Activated naive CD8-positive, alpha-beta T cell treated with anti-CD3 and anti-CD28 coated beads, Interleukin-2, amount 50 U/mL, for 24 hours (primary cell): Measurements from ENCODE around the gene AP3S1.
"Not testable (repeated sequence)": the region's sequence is repeated elsewhere in the genome, so short reads cannot be mapped to it uniquely, and the experiment has no call there.

Experiments
- ATAC-seq: fragments of 150-1000 bp; cut with Tn5 transposase; one replicate; pipeline ENCODE4 v1.10.0; 2021
- DNase-seq: peaks from one replicate; pipeline ENCODE4 v3.0.0; 2021
- H3K27ac Mint-ChIP-seq: one replicate; pipeline ENCODE4 v1.8.0; 2021; ENCODE audit warnings: mild to moderate bottlenecking, mixed read lengths
- H3K27me3 Mint-ChIP-seq: one replicate; pipeline ENCODE4 v1.8.0; 2021; ENCODE audit warnings: mixed read lengths
- H3K36me3 Mint-ChIP-seq: one replicate; pipeline ENCODE4 v1.8.0; 2021; ENCODE audit warnings: low read depth, mixed read lengths
- H3K4me1 Mint-ChIP-seq: one replicate; pipeline ENCODE4 v1.8.0; 2021; ENCODE audit warnings: mixed read lengths
- H3K4me3 Mint-ChIP-seq: one replicate; pipeline ENCODE4 v1.8.0; 2021; ENCODE audit warnings: mild to moderate bottlenecking, moderate library complexity, mixed read lengths
- H3K9me3 Mint-ChIP-seq: one replicate; pipeline ENCODE4 v1.8.0; 2021; ENCODE audit warnings: mixed read lengths

Gene AP3S1

GRCh38 chr5:115872447-115872846 lies 30.7 kb downstream of the AP3S1 start:
- DNase-seq (no peak), ATAC-seq (no peak)
- Mint-ChIP-seq H3K27me3 (no peaks in the 10 kb centered on the region), H3K27ac (no peak overlapping the region), H3K9me3 (peaks cover 7% of the 10 kb centered on the region), H3K36me3 (peaks cover 43% of the 10 kb centered on the region), H3K4me1 (peaks cover 3% of the 10 kb centered on the region), H3K4me3 (no peak overlapping the region)

DNA sequence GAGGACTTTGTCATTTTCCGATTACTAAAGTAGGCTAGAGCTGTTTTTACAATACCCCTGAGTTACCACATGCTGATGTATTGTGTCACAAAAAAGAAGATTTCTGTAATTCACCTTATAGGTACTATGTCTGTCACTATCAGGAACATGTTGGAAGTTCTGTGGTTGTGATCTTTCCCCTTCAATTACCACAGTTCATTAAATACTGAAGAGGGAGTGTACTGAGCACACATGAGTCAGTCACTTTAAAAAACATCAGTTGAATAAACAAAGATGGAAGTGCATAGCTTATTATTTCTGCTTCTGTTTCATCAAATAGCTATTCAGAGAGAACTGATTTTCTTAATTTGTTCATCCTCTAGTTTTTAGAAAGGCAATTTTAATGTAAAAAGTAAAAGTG lies 31.7 kb downstream of the AP3S1 start:
- peaks cover 52% of the 10 kb centered on the region for H3K36me3 Mint-ChIP-seq
- H3K4me3 Mint-ChIP-seq: no peak overlapping the region
- H3K27ac Mint-ChIP-seq: no peak overlapping the region

GRCh38 chr5:115875447-115875846 lies 33.7 kb downstream of the AP3S1 start:
- Mint-ChIP-seq H3K4me3 (no peak overlapping the region), H3K27ac (no peak overlapping the region), H3K4me1 (no peaks in the 10 kb centered on the region), H3K27me3 (no peaks in the 10 kb centered on the region), H3K9me3 (peaks cover 10% of the 10 kb centered on the region), H3K36me3 (peaks cover 59% of the 10 kb centered on the region)
- DNase-seq (no peak), ATAC-seq (no peak)

More for the DNA sequence above, 31.7 kb downstream of the AP3S1 start:
- DNase-seq (no peak), ATAC-seq (no peak)
- Mint-ChIP-seq H3K4me1 (no peaks in the 10 kb centered on the region), H3K9me3 (peaks cover 10% of the 10 kb centered on the region), H3K27me3 (no peaks in the 10 kb centered on the region)

GRCh38 chr5:115877342-115877741 lies 35.6 kb downstream of the AP3S1 start:
- not testable (repeated sequence) for H3K4me1 Mint-ChIP-seq, H3K9me3 Mint-ChIP-seq, H3K27me3 Mint-ChIP-seq, ATAC-seq, H3K4me3 Mint-ChIP-seq, DNase-seq, H3K27ac Mint-ChIP-seq
- H3K36me3 Mint-ChIP-seq: peaks cover 63% of the 10 kb centered on the region

DNA sequence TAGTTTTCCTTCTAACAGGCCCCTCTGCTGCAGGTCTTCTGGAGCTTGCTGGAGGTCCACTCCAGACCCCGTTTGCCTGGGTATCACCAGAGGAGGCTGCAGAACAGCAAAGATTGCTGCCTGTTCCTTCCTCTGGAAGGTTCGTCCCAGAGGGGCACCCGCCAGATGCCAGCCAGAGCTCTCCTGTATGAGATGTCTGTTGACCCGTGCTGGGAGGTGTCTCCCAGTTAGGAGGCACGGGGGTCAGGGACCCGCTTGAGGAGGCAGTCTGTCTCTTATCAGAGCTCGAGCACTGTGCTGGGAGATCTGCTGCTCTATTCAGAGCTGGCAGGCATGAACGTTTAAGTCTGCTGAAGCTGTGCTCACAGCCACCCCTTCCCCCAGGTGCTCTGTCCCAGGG lies 40.7 kb downstream of the AP3S1 start:
- H3K36me3 Mint-ChIP-seq: peaks cover 41% of the 10 kb centered on the region
- H3K4me3 Mint-ChIP-seq, ATAC-seq, H3K9me3 Mint-ChIP-seq, H3K4me1 Mint-ChIP-seq, H3K27ac Mint-ChIP-seq, DNase-seq, H3K27me3 Mint-ChIP-seq: not testable (repeated sequence)

GRCh38 chr5:115884704-115885103 lies 43.0 kb downstream of the AP3S1 start:
- no peak overlapping the region for H3K4me3 Mint-ChIP-seq
- no peaks in the 10 kb centered on the region for H3K9me3 Mint-ChIP-seq
- H3K36me3 Mint-ChIP-seq: peaks cover 27% of the 10 kb centered on the region
- no peak for DNase-seq
- no peaks in the 10 kb centered on the region for H3K4me1 Mint-ChIP-seq
- no peak for ATAC-seq
- no peak overlapping the region for H3K27ac Mint-ChIP-seq
- H3K27me3 Mint-ChIP-seq: no peaks in the 10 kb centered on the region

- H3K4me3 Mint-ChIP-seq, H3K27me3 Mint-ChIP-seq: not testable (repeated sequence)
Observed at GRCh38 chr5:115885208-115885607, 43.5 kb downstream of the AP3S1 start.

DNA sequence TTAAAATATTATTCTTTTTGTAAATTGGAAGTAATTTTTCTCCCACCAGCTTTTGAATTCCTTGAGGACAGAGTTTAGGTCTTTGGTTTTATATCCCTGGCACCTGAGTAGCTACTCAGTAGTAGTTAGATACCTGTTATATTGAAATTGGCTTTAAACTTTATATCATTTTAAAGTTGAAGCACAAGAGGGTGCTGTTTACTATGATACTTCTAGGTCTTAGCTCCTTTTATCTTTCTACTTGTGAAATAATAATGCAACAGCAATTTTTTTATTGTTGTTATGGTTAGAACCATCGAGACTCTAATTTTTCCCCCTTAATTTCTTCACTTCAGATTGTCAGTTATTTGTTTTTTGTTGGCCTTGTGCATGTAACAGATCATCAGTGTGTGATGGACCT lies 46.3 kb downstream of the AP3S1 start:
- ATAC-seq: no peak
- no peak for DNase-seq
- H3K4me3 Mint-ChIP-seq: no peak overlapping the region
- peaks cover 3% of the 10 kb centered on the region for H3K36me3 Mint-ChIP-seq
- no peaks in the 10 kb centered on the region for H3K4me1 Mint-ChIP-seq
- no peak overlapping the region for H3K27ac Mint-ChIP-seq
- no peaks in the 10 kb centered on the region for H3K9me3 Mint-ChIP-seq
- H3K27me3 Mint-ChIP-seq: no peaks in the 10 kb centered on the region

More at GRCh38 chr5:115885208-115885607, 43.5 kb downstream of the AP3S1 start:
- H3K4me1 Mint-ChIP-seq, ATAC-seq, H3K9me3 Mint-ChIP-seq, DNase-seq, H3K27ac Mint-ChIP-seq: not testable (repeated sequence)
- H3K36me3 Mint-ChIP-seq: peaks cover 25% of the 10 kb centered on the region

DNA sequence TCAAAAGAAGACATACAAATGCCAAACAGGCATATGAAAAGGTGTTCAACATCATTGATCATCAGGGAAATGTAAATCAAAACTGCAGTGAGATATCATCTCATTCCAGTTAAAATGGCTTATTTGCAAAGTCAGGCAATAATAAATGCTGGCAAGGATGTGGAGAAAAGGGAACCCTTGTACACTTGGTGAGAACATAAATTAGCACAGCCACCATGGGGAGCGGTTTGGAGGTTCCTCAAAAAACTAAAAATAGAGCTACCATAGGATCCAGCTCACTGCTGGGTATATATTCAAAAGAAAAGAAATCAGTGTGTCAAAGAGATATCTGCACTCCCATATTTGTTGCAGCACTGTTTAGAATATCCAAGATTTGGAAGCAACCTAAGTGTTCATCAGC lies 50.3 kb downstream of the AP3S1 start:
- DNase-seq: no peak
- Mint-ChIP-seq H3K27ac (no peak overlapping the region), H3K27me3 (no peaks in the 10 kb centered on the region), H3K36me3 (peaks cover 13% of the 10 kb centered on the region), H3K4me1 (no peaks in the 10 kb centered on the region), H3K4me3 (no peak overlapping the region), H3K9me3 (no peaks in the 10 kb centered on the region)
- no peak for ATAC-seq

GRCh38 chr5:115894342-115894741 lies 52.6 kb downstream of the AP3S1 start:
- Mint-ChIP-seq H3K4me3 (no peak overlapping the region), H3K36me3 (peaks cover 28% of the 10 kb centered on the region)

GRCh38 chr5:115895821-115896220 lies 54.1 kb downstream of the AP3S1 start:
- no peak overlapping the region for H3K27ac Mint-ChIP-seq
- no peaks in the 10 kb centered on the region for H3K9me3 Mint-ChIP-seq
- H3K36me3 Mint-ChIP-seq: peaks cover 28% of the 10 kb centered on the region
- no peak overlapping the region for H3K4me3 Mint-ChIP-seq
- no peaks in the 10 kb centered on the region for H3K27me3 Mint-ChIP-seq
- DNase-seq (no peak), ATAC-seq (no peak)
- no peaks in the 10 kb centered on the region for H3K4me1 Mint-ChIP-seq

More at GRCh38 chr5:115894342-115894741, 52.6 kb downstream of the AP3S1 start:
- H3K4me1 Mint-ChIP-seq: no peaks in the 10 kb centered on the region
- no peaks in the 10 kb centered on the region for H3K27me3 Mint-ChIP-seq
- DNase-seq: no peak
- ATAC-seq: no peak
- H3K9me3 Mint-ChIP-seq: no peaks in the 10 kb centered on the region
- no peak overlapping the region for H3K27ac Mint-ChIP-seq

- DNase-seq: no peak
- H3K27me3 Mint-ChIP-seq: no peaks in the 10 kb centered on the region
- no peaks in the 10 kb centered on the region for H3K9me3 Mint-ChIP-seq
- no peak overlapping the region for H3K4me3 Mint-ChIP-seq
- ATAC-seq: no peak
- peaks cover 28% of the 10 kb centered on the region for H3K36me3 Mint-ChIP-seq
- no peaks in the 10 kb centered on the region for H3K4me1 Mint-ChIP-seq
- H3K27ac Mint-ChIP-seq: no peak overlapping the region
Observed at GRCh38 chr5:115898656-115899055, 56.9 kb downstream of the AP3S1 start.

DNA sequence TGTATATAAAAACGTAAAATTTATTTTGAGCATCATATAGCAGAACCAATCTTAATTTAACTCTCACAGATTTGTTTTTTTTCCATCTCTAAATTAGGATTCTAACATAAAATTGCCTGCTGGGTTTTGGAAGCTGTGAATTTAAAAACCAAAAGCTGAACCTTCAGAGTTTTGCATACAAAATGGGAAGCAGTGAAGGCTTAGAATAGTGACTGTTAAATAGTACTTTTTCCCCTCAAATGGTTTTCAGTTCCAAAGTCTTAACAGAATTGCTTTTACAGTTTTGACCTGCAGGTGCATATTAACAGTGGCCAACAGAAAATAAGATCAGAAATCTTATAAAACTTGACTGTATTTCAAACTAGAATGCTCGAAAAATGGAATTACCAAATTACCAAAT lies 65.4 kb downstream of the AP3S1 start:
- Mint-ChIP-seq H3K9me3 (no peaks in the 10 kb centered on the region), H3K4me1 (no peaks in the 10 kb centered on the region), H3K27ac (no peak overlapping the region), H3K36me3 (no peaks in the 10 kb centered on the region), H3K27me3 (no peaks in the 10 kb centered on the region), H3K4me3 (no peak overlapping the region)
- ATAC-seq: no peak
- DNase-seq: no peak

- H3K9me3 Mint-ChIP-seq, H3K4me3 Mint-ChIP-seq, H3K4me1 Mint-ChIP-seq, DNase-seq, H3K27me3 Mint-ChIP-seq, ATAC-seq, H3K36me3 Mint-ChIP-seq, H3K27ac Mint-ChIP-seq: not testable (repeated sequence)
Observed at GRCh38 chr5:115913623-115914400, 72.1 kb downstream of the AP3S1 start.

DNA sequence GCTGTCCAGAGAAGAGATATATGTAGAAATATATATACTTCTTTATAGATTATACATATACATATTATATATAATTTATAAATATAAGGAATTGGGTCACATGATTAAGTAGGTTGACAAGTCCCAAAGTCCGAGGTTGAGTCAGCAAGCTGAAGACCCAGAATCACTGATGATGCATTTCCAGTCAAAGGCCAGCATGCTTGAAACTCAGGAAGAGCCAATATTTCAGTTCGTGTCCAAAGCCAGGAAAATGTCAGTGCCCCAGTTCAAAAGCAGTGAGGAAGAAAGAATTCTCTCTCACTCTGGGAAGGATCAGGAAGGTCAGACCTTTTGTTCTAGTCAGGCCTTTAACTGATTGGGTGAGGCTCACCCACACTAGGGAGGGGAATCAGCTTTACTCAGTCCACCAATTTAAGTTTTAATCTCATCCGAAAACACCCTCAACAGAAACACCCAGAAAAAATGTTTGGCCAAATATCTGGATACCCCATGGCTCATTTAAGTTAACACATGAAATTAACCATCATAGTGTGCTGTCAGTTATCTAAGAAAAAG lies 78.5 kb downstream of the AP3S1 start:
- DNase-seq (no peak), ATAC-seq (no peak)
- no peak overlapping the region for H3K27ac Mint-ChIP-seq
- H3K36me3 Mint-ChIP-seq: peaks cover 3% of the 10 kb centered on the region
- no peaks in the 10 kb centered on the region for H3K27me3 Mint-ChIP-seq
- H3K4me3 Mint-ChIP-seq: no peak overlapping the region
- H3K4me1 Mint-ChIP-seq: no peaks in the 10 kb centered on the region
- H3K9me3 Mint-ChIP-seq: no peaks in the 10 kb centered on the region
